Left kidney (tissue), 2 donors: Measurements from ENCODE around the gene LSAMP. TPM values are rescaled to one million over a fixed set of nuclear protein-coding genes. Genes with fewer than 3 reads are reported as not detected.
A peak's percentile ranks its signal among the peaks of the same experiment; 100 is the strongest.
"Not testable (repeated sequence)": the region's sequence is repeated elsewhere in the genome, so short reads cannot be mapped to it uniquely, and the experiment has no call there.

Experiments used
- DNase-seq: peaks from one replicate; pipeline ENCODE4 v3.0.0-alpha.2; 2013
- polyA plus RNA-seq: library from polyadenylated mRNA; unstranded; fragments of 120-200 nt; gene quantifications from one replicate; pipeline ENCODE4 v1.2.1, GENCODE V29; 2013; ENCODE audit not compliant: insufficient read length

The LSAMP gene
- polyA plus RNA-seq, 1 donor, result 14.2 TPM

- DNase-seq, result no peak
Measured at GRCh38 chr3:115890579-115890978, 554.7 kb downstream of the LSAMP start.

GRCh38 chr3:115885621-115886020 is 559.7 kb downstream of the LSAMP start:
- no peak for DNase-seq

DNA sequence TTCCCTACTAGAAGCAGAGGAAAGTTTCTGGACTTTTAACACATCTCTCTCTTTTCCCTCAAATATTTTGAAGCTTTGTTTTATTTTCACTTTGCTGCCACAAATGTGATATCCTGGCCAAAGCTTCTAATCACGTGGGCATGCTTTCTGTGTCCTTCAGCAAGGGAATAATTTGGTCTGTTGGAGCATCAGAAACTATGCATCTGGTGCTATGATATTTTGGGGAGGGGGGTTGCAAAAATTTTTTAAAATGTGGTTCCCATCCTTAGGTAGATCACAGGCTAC is 567.7 kb downstream of the LSAMP start:
- DNase-seq, result no peak

DNA sequence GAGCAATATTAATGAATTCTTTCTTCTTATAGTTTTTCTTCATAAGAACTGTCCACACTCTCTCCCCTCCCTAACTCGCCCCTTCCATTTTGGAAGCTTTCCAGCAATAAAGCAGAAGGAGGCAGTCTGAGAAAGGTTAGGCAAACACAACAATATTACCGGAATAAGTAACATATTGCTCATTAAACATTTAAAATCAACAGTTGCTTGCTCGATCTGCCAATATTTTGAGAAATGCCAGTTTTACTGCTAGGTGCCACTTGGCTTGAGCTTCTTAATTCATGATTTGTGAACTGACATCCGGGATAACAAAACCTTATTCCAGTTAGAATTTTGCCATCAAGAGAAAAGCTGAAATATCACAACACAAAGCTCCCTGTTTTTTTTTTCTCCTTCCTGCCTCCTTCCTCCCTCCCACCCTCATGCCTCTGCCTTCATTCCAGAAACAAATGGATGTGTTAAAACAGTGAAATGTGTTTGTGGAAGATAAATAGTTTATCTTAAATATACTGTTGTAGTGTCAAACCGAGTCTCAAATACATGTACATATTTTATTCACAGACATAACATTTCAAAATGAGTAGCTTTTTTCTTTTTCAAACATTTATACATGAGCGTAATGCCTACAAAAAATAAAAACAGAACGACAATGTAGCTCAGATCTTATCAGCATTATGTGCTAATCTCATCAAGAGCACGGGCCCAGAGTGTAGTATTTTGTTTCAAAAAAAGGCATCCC is 568.2 kb downstream of the LSAMP start:
- DNase-seq, result no peak

- DNase-seq, result no peak
Measured at GRCh38 chr3:115875460-115875859, 569.8 kb downstream of the LSAMP start.

DNA sequence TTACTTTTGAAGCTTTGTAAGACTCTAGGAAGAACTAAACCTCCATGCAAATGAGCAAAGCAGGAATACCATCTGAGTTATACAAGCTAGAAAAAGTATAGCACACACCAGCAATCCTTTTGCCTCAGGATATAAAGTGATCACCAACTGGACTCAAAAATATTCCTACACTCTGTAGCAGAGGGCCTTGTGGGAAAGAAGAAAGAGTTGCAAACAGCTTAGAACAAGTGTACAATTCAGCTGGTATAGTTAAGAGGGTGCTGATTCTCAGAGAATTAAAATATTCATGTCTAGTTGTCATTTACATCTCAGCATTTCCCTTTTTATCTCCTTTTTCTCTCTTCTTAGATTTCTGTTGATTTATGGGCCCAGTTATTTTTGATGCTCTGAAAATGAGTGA is 573.6 kb downstream of the LSAMP start:
- no peak for DNase-seq

GRCh38 chr3:115864911-115865310 is 580.4 kb downstream of the LSAMP start:
- no peak for DNase-seq

- DNase-seq, result no peak
Measured at GRCh38 chr3:115862849-115863248, 582.4 kb downstream of the LSAMP start.

- DNase-seq, result no peak
Measured at GRCh38 chr3:115862099-115862498, 583.2 kb downstream of the LSAMP start.

- DNase-seq, result no peak
Measured at GRCh38 chr3:115861166-115861733, 584.0 kb downstream of the LSAMP start.

- no peak for DNase-seq
Measured at GRCh38 chr3:115860766-115861165, 584.5 kb downstream of the LSAMP start.

GRCh38 chr3:115859002-115859807 is 586.1 kb downstream of the LSAMP start:
- DNase-seq, result peak; percentile 37

GRCh38 chr3:115857518-115858136 is 587.7 kb downstream of the LSAMP start:
- DNase-seq, result no peak

DNA sequence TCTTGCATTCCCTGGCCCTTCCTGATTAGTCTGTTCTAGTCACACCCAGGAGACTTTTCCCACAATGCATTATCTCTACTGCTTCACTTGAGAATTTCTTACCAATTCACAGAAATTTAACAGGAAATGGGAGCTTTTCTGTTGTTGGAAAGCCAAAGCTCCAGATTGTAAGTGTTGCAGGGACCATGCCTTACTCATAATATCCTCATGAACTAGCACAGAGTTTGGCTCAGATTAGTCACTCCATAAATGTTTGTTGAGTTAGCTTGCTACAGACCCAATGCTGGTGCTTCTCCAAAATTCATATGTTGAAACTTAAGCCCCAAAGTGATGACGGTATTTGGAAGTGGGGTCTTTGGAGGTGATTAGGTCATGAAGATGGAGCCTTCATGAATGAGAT is 589.4 kb downstream of the LSAMP start:
- DNase-seq, result no peak

GRCh38 chr3:115853104-115853503 is 592.2 kb downstream of the LSAMP start:
- no peak for DNase-seq

DNA sequence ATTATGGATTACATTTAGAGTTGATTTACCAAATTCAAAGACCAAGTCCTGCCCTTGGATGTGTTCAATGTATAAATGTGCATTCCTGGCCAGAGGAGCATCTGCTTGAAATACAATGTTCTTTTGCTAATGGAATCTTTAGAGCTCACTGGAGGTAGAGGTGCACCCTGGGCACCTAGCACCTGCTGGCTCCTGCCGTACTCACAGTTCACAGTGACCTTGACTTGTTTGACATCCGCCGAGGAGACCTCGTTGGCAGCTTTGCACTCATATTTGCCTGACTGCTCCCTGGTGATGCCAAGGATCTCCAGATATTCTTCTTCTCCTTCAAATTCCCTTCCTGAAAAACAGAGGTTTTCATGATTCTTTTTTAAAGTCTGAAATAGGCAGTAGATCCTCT is 593.0 kb downstream of the LSAMP start:
- DNase-seq, result no peak

DNA sequence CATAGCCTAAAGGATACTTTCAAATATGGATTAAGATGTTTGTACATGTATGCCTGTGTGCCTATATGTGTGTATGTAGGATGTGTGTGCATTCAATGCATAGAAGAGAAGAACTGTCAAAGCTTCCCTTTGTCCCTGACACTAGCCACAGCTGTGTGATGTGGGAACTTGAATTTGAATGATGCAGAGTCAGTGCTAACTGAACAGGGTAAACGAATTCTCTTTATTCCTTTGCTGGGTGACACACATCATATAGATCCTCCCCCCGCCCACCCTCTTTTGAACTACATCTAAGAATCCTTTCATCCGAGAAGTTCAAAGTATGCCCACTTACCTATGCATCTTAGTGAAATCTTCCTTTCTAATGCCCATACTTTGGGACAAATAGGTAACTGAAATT is 593.7 kb downstream of the LSAMP start:
- no peak for DNase-seq

GRCh38 chr3:115848641-115849040 is 596.6 kb downstream of the LSAMP start:
- DNase-seq, result no peak

DNA sequence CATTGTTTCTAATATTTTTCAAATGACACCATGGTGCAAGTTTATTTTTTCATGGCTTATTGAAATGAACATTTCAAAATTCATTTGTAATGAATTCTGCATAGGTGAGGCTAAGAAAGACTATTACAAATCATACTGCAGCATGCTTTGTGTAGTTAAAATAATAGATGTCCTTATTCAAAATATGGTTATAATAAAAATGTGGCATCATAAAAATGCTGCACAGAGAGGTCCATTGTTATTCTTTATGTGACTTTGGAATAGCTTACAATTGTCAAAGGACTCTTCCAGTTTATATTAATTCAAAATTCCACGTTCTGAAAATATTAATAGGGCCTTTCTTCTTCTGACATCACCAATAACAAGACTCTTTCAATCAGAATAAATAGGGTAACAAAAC is 599.3 kb downstream of the LSAMP start:
- no peak for DNase-seq

GRCh38 chr3:115844729-115845128 is 600.6 kb downstream of the LSAMP start:
- not testable (repeated sequence) for DNase-seq

- DNase-seq, result no peak
Measured at GRCh38 chr3:115843206-115843605, 602.1 kb downstream of the LSAMP start.

DNA sequence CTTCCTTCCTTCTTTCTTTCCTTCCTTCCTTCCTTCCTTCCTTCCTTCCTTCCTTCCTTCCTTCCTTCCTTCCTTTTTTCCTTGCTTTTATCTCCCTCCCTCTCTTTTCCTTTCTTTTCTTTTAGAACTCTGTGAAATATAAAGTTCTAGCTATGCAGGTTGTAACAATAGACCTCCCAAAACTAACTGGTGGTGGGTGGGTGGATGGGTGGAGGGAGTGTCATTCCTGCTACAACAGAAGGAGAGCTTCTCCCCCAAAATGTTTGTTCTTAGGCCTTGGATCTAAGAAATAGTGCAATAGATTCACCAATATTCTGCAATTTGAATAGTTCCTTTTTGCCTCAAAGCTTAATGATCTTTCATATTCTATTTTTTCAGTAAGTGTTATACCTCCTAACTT is 606.0 kb downstream of the LSAMP start:
- no peak for DNase-seq

DNA sequence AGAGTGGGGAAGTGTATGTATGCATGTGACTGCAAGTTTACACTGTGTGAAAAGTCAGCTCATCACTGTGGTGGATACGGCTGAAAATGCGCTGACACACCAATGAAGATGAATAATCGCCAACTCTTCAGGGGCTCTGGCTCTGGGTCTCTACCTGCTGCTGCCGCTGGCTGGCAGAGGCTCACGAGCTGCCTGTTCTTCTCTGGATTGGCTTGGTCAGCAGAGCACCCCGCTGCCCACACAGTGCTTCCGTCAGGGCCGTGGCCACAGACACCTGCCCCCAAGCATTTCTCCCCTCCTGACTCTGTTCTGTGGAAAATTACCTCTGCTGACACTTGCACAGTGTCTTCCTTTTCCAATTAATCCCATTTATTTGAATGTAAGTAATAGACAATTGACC is 606.5 kb downstream of the LSAMP start:
- no peak for DNase-seq
